Measurements from ENCODE around the gene ITPKB. TPM values are rescaled to one million over a fixed set of nuclear protein-coding genes. Genes with fewer than 3 reads are reported as not detected.

Gene ITPKB
- total and polyA plus RNA-seq, 7 donors, result 3.9 to 14.1 (median 8.9) TPM

DNA sequence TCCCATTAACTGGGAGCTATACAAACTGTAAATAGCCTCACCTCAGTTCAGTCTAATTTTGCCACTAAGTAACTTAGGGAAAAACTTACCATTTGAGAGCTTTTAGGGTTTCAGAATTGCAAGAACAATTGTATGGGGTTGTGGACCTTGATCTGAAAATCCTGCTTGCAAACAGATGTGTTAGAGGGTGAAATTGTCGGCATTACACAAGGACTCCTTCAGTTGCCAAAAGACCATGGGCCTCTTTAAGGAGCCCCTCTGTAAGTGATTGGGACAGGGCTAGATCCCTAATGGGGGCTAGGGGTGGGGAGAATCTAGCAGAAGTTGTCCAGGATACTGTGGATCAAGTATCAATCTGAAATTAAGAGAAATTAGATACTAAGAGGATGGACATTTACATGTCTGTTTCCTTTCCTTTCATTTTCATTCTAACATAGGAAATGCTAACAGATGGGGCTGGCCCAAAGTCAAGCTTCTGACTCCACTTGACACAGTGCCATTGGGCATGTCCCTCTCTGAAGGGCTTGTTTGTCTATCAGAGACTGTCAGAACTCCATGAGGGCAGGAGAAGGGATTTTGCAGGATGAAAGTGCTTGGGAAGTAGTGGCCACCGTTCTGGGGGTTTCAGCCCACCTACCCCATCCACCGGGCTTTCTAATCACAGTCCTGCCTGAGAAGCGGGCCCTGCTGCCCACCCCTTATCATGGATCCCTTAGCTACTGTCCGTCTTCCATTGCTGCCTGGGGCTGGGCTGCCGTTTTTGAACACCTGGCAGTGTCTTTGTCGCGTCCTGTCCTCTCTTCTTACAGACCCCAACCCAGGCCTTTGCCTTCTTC lies 135.8 kb downstream of the ITPKB start:
- Histone ChIP-seq H3K36me3 (ENCODE audit: insufficient read depth in 1 of 2, low read depth in 1 of 2) (no peaks in the 10 kb centered on the region), H3K27ac (peak overlapping the region; percentile 62), H3K4me3 (peak overlapping the region; percentile 7), H3K9me3 (no peaks in the 10 kb centered on the region), H3K4me1 (no peaks in the 10 kb centered on the region), H3K27me3 (ENCODE audit: insufficient read depth in 3 of 3, low read length in 2 of 3) (no peaks in the 10 kb centered on the region)
- DNase-seq, result peak; percentile 61 to 72
- 44 to 59% (median 49%) methylated on average over 8 of the region's 8 CpGs for WGBS, 3 donors
- intact Hi-C loops (cut with DNase I), result loop anchor here in 1 of 2 donors (10.0 kb wide), 1 partner anchor 178 kb away; no protein-coding TSS in a partner anchor
- ATAC-seq, result peak; percentile 39 to 69 (median 40)
- TF ChIP-seq, protein P1, sequence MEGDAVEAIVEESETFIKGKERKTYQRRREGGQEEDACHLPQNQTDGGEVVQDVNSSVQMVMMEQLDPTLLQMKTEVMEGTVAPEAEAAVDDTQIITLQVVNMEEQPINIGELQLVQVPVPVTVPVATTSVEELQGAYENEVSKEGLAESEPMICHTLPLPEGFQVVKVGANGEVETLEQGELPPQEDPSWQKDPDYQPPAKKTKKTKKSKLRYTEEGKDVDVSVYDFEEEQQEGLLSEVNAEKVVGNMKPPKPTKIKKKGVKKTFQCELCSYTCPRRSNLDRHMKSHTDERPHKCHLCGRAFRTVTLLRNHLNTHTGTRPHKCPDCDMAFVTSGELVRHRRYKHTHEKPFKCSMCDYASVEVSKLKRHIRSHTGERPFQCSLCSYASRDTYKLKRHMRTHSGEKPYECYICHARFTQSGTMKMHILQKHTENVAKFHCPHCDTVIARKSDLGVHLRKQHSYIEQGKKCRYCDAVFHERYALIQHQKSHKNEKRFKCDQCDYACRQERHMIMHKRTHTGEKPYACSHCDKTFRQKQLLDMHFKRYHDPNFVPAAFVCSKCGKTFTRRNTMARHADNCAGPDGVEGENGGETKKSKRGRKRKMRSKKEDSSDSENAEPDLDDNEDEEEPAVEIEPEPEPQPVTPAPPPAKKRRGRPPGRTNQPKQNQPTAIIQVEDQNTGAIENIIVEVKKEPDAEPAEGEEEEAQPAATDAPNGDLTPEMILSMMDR (IDR thresholded peaks at IDR 0.05), result no peak

DNA sequence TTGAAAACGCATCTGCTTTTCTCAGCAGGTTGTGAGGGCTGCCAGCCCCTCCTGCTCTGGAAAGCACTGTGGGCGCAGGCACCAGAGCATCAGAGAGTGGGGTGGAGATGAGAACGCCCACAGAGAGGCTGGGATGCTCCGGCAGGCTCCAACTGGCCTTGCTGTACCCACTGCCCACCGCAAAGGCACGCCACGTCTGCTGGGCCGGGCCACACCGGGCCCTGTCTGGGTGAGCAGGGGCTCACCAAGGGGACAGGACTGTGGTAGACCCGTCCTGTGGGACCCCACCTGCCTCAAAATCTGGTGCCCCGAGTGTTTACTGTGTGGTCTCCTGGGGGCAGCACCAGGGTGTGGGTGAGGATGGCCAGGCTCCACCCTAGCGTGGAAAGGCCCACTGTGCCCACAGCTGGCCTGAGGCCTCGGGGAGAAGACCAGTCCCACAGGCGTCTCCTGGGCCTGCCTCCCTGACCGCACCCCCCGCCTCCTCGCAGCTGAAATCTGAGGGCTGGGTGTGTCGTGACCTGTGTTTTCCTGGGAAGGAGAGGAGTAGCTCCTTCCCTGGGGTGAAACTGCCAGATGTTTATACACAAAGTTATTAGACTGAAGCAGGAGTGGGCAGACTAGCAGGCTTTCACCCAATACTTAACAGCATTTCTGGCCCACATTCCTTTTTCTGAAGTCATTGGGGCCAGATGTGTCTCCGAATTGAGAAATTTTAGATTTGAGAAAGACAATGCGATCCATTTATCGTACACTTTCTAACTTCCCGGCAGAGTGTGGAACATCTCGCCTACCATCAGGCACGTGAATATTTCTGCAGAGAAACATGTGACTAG lies 136.7 kb downstream of the ITPKB start:
- H3K27ac ChIP-seq, result peak overlapping the region; percentile 62
- no peaks in the 10 kb centered on the region for H3K36me3 ChIP-seq (ENCODE audit: insufficient read depth in 1 of 2, low read depth in 1 of 2)
- DNase-seq, result peak; percentile 72 to 83
- no peak overlapping the region for H3K4me3 ChIP-seq
- TF ChIP-seq, protein P1 (IDR thresholded peaks at IDR 0.05), result no peak
- no peaks in the 10 kb centered on the region for H3K9me3 ChIP-seq
- H3K4me1 ChIP-seq, result no peaks in the 10 kb centered on the region
- WGBS, 3 donors, result 55 to 67% (median 56%) methylated on average over 24 of the region's 24 CpGs
- peak; percentile 34 to 79 (median 62) for ATAC-seq
- intact Hi-C loops (cut with DNase I), result loop anchor here in 1 of 2 donors (10.0 kb wide), 1 partner anchor 178 kb away; no protein-coding TSS in a partner anchor
- H3K27me3 ChIP-seq (ENCODE audit: insufficient read depth in 3 of 3, low read length in 2 of 3), result no peaks in the 10 kb centered on the region

DNA sequence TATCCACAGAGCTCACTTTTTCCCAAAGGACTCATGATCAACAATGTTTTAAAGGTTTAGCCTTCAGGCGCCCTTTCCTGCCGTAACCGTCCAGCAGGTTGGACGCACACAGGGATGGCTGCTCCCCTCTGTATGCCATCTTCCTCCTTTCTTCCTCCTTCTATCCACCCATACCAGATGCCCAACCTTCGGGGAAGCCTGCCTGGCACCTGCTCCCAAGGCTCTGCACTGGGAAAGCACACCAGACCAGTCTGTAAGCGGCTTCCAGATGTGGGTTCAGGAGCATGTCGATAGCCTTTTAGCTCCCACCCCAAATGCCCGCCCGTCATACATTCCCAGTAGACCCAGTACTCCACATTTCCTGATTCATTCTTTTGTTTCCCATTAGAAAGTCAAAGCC lies 137.6 kb downstream of the ITPKB start:
- Histone ChIP-seq H3K9me3 (no peaks in the 10 kb centered on the region), H3K4me1 (no peaks in the 10 kb centered on the region), H3K4me3 (no peak overlapping the region), H3K36me3 (ENCODE audit: insufficient read depth in 1 of 2, low read depth in 1 of 2) (no peaks in the 10 kb centered on the region), H3K27me3 (ENCODE audit: insufficient read depth in 3 of 3, low read length in 2 of 3) (peaks cover 0 to 4% (median 0%) of the 10 kb centered on the region in 3 donors), H3K27ac (no peak overlapping the region)
- ATAC-seq, result no peak
- whole genome bisulfite sequencing, 3 donors, result 94 to 95% (median 95%) methylated on average over 9 of the region's 9 CpGs
- intact Hi-C loops (cut with DNase I), result loop anchor here in 1 of 2 donors (10.0 kb wide), 1 partner anchor 177 kb away; no protein-coding TSS in a partner anchor
- no peak for DNase-seq
- TF ChIP-seq, protein P1 (IDR thresholded peaks at IDR 0.05), result no peak

DNA sequence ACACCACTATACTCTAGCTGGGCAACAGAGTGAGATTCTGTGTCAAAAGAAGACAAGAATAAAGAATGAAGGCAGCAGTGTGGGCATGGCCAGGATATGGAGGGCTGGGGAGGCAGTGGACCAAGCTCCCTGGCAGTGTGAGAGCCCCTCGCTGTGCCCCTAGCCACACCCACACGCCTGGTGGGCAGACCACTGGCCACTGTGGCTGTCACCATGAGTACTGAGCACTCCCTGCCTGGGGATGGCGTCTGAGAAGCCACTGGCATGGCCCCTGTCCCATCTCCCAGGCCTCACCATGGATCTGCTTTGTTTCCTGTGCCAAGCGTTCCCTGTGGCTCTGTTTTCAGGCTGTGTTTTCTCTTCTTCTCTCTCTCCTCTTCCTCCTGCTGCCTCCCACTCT lies 138.8 kb downstream of the ITPKB start:
- intact Hi-C loops (cut with DNase I), result loop anchor here in 1 of 2 donors (10.0 kb wide), 1 partner anchor 175 kb away; no protein-coding TSS in a partner anchor
- H3K27me3 ChIP-seq (ENCODE audit: insufficient read depth in 3 of 3, low read length in 2 of 3), result peaks cover 0 to 15% (median 0%) of the 10 kb centered on the region in 3 donors

More for the DNA sequence above, 138.8 kb downstream of the ITPKB start:
- Histone ChIP-seq H3K27ac (no peak overlapping the region), H3K36me3 (ENCODE audit: insufficient read depth in 1 of 2, low read depth in 1 of 2) (no peaks in the 10 kb centered on the region), H3K4me1 (no peaks in the 10 kb centered on the region), H3K9me3 (no peaks in the 10 kb centered on the region), H3K4me3 (no peak overlapping the region)
- DNase-seq (no peak), ATAC-seq (no peak)
- TF ChIP-seq, protein P1 (IDR thresholded peaks at IDR 0.05), result no peak
- 80 to 88% (median 83%) methylated on average over 3 to 4 of the region's 4 CpGs for WGBS, 3 donors

Data from psoas muscle (tissue), 8 donors.